Adrenal gland (tissue), 5 donors: Measurements from ENCODE around the gene FUCA2.

Source experiments
- CTCF ChIP-seq, 6 experiments: fragments of 450-650 bp in 4 of 6; fragments of 200-600 bp in 2 of 6; sonication (generic) in 1 of 6; IDR thresholded peaks; 1 replicate in 5 of 6; 2 replicates in 1 of 6; pipeline versions ENCODE4 v1.5.1 to v1.8.0; 2016 to 2021; ENCODE audit warnings: antibody characterized with exemption in 6 of 6, mild to moderate bottlenecking in 2 of 6, moderate library complexity in 1 of 6
- POLR2A ChIP-seq, 2 donors: fragments of 450-650 bp; IDR thresholded peaks; one replicate each; pipeline ENCODE4 v1.6.1; 2017; ENCODE audit warnings: antibody characterized with exemption in 2 of 2, mild to moderate bottlenecking in 2 of 2, moderate library complexity in 1 of 2
- donor health status: DM: no; HTN: no; CAD: no.

GRCh38 chr6:143468026-143468425 is 43.5 kb downstream of the FUCA2 start:
- TF ChIP-seq CTCF (IDR thresholded peaks at IDR 0.05) (no peak), POLR2A (IDR thresholded peaks at IDR 0.05) (no peak)
